ENCODE results near the gene FCAMR.

FCAMR gene

DNA sequence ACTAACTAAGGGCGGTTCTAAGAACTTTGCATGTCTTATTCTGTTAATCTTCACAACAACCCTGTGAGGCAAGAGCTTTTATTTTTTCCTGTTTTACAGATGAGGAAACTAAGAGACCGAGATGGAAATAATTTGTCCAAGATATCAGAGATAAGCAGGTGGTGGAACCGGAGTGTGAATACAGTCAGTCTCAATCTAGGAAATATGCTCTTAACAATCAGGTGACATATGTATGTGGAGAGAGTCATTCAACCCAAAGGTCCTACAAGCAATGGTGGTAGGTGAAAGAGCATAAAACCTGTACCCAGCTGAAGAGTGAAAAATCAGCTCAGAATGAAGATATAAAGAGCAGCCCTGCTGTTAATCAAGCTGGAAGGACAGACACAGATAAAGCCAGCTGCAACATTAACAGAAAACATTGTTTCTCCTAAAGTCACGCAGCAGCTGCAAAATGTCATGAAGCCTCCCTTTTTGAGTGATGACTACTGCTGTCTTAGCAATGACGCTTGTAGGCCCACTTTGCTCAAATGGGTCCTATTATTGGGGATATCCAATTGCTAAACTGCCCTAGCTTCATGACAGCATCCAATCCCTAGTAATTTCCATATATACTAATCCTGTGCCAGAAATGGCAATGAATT lies 30.5 kb upstream of the FCAMR start:
- DNase-seq (ENCODE audit: low spot score): no peak

GRCh38 chr1:206998816-206999215 lies 28.6 kb upstream of the FCAMR start:
- DNase-seq (ENCODE audit: low spot score): no peak

DNA sequence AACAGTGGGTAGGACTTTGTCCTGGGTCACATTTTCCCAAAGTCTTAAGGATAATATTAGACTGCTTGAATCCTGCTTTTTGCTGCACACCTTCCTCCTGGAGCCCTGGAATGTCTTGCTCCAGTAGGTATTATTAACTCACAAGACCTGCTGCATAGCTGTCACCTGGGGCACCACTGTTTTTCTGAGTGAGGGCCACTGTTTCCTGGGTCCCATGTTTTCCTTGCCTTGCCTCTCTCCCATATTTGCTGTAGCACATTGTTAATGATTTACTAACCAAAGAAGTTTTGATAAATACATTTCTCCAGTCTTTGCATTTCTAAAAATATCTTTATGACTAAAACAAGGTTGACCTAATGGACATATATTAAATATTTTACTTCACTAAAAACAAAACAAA lies 22.5 kb upstream of the FCAMR start:
- no peak for DNase-seq (ENCODE audit: low spot score)

- DNase-seq (ENCODE audit: low spot score): no peak
Observed at GRCh38 chr1:206987873-206988272, 17.6 kb upstream of the FCAMR start.

GRCh38 chr1:206986885-206987284 lies 16.6 kb upstream of the FCAMR start:
- DNase-seq (ENCODE audit: low spot score): no peak

GRCh38 chr1:206986402-206986801 lies 16.1 kb upstream of the FCAMR start:
- DNase-seq (ENCODE audit: low spot score): no peak

- no peak for DNase-seq (ENCODE audit: low spot score)
Observed at GRCh38 chr1:206985162-206985749, 15.0 kb upstream of the FCAMR start.

DNA sequence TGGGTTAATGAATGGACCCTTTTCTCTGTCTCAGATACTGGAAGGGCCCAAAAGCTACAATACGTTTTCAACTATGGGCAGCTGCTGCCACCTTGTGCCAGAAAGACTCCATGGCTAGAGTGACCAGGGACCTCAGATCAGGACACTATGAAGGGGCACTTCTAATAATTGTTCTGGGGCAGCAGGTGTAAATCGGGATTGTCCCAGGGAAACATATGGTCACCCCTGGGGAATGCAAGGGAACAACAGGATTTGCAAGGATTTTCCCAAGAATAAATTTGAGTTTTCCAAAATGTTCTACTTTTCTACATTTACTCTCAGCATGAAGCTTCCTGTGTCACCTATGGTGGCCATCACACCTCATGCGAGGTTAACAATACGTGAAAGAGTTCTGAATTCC lies 12.0 kb upstream of the FCAMR start:
- DNase-seq (ENCODE audit: low spot score): peak; percentile 83

- DNase-seq (ENCODE audit: low spot score): peak; percentile 38
Observed at GRCh38 chr1:206979379-206980043, 9.3 kb upstream of the FCAMR start.

- DNase-seq (ENCODE audit: low spot score): no peak
Observed at GRCh38 chr1:206978259-206978658, 8.0 kb upstream of the FCAMR start.

DNA sequence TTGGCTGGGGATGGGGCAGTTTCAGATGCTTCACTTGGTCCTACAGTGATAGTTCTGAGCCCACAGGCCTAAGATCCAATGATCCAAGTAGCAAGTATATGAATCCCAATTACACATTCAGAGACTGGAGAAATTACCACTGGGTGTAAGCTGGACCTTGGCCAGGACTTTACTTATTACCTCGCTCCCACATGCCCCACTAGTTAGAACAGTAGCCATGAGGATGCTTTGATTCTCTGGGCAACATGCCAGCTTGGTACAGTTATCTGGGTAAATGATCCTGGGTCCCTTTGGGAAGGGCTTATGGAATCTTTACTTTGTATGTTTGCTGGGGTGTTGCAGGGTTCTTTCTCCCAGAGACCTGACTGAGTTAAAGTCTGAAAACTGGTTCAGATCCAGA lies 5.0 kb upstream of the FCAMR start:
- DNase-seq (ENCODE audit: low spot score): no peak

DNA sequence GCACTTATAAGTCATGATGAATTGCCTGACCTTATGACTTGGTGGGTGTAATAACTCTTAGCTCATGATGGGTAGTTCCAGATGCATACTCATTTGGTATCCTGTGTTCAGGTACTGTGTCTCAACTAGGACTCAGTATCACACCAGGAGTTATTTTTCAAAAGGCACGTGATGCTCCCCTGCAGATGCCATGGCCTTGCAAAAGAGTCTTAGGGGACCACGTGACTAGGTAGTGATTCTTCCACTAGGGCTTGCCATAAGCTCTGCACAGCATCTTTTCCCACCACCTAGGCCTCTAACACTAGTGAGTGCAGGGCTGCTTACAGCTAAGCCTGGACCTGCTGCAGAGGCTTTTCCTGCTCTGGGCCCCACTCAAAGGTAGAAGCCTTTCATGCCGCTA lies 3.9 kb upstream of the FCAMR start:
- DNase-seq (ENCODE audit: low spot score): no peak

GRCh38 chr1:206972728-206973127 lies 2.5 kb upstream of the FCAMR start:
- no peak for DNase-seq (ENCODE audit: low spot score)

- DNase-seq (ENCODE audit: low spot score): no peak
Observed at GRCh38 chr1:206971029-206971655, 882 bp upstream of the FCAMR start.

GRCh38 chr1:206969090-206969489 lies 1.2 kb downstream of the FCAMR start:
- no peak for DNase-seq (ENCODE audit: low spot score)

- DNase-seq (ENCODE audit: low spot score): no peak
Observed at GRCh38 chr1:206967096-206967849, 3.0 kb downstream of the FCAMR start.

DNA sequence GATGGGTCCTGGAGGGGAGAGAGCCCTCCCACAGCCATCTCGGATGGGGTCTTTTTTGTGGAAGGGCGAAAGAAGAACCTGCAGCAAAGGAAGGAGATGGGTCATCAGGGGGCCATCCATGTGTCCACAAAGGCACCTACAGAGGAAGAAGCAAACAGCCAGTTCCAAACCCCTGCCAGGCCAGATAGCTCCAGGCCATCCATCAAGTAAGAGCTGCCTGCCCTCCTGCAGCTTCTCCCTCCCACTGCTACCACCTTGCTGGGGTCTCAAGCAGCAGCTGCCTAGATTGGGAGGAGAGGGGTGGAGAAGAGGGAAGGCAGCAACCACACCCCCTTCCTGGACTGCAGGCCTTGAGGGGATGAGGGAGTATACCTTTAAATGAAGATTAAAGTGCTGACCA lies 4.5 kb downstream of the FCAMR start:
- DNase-seq (ENCODE audit: low spot score): no peak

DNA sequence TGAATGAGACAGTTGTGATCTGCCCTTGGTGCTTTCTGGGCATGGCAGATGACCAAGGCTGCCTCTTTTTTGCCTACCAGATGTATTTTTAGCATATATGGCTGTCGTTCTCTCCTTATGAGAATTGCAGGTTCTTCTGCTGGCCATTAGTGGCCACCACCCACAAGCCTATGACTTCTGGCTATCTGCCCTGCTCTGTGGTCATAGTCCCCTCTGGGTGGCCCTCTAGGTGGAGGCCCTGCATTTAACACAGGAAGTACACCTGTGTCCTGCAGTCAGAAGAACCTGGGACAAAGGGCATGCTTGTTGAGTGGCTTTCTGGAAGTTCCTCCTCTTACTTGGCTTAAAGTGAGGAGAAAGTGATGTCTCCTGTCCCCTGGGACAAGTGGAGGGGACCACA lies 6.5 kb downstream of the FCAMR start:
- no peak for DNase-seq (ENCODE audit: low spot score)

DNA sequence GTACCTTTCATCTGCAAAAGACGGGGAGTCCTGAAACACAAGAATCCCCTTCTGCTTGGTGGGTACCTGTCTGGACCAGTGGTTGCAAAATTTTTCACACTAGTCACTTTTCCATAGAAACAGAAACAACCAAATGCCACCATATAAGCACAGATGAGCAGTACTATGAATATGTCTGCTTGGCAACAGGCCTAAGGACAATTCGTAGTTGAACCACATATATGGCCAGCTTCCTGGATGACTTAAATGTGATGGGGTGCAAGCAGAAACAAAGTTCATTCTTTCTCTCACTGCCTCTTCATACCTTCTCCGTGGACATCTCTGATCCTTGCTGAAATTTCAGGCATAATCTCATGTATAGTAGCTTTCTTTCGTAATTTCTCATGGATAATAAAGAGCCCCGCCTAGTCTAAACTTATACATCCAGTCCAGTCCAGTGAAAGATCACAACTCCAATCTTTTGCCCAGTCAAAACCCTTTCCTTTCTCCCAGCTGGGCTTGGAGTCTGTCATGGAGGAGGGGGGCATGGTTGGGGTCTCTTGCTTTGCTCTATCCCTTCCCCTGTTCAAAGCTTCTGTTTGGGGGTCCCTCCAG lies 7.0 kb downstream of the FCAMR start:
- no peak for DNase-seq (ENCODE audit: low spot score)

- no peak for DNase-seq (ENCODE audit: low spot score)
Observed at GRCh38 chr1:206962272-206962671, 8.0 kb downstream of the FCAMR start.

- DNase-seq (ENCODE audit: low spot score): no peak
Observed at GRCh38 chr1:206961668-206962067, 8.6 kb downstream of the FCAMR start.

Data from COLO829 (cell line).